Activated CD4-positive, CD25-positive, alpha-beta regulatory T cell treated with anti-CD3 and anti-CD28 coated beads, Interleukin-2, amount 50 U/mL, for 16 hours (primary cell): Measurements from ENCODE around the gene BGLAP.

Source experiments
- DNase-seq: peaks from one replicate; pipeline ENCODE4 v3.0.0-alpha.2; 2020; ENCODE audit warnings: low read depth, low spot score

Gene BGLAP

GRCh38 chr1:156226782-156227181 lies 15.2 kb upstream of the BGLAP start:
- DNase-seq, result no peak

DNA sequence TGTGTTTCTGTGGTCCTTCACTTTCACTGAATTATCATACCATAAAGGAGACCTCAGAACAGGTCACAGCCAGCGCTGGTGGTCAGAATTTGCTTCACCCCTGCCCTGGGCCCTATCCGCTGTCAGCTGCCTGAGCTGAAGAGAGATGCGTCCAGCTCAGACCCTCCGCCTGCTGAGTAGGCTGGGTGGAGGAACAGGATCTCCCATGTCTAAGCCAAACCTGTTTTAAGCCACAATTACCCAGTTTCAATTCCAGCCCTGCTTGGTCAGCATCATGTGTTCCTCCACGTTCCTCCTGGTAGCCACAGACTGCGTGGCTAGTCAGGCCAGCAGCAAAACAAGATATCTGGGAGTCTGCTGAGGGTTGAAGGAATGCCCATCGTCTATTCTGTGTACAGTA lies 13.5 kb upstream of the BGLAP start:
- no peak for DNase-seq

GRCh38 chr1:156229809-156230472 lies 12.0 kb upstream of the BGLAP start:
- no peak for DNase-seq

GRCh38 chr1:156230473-156230837 lies 11.5 kb upstream of the BGLAP start:
- no peak for DNase-seq

- DNase-seq, result no peak
Measured at GRCh38 chr1:156232201-156232894, 9.6 kb upstream of the BGLAP start.

DNA sequence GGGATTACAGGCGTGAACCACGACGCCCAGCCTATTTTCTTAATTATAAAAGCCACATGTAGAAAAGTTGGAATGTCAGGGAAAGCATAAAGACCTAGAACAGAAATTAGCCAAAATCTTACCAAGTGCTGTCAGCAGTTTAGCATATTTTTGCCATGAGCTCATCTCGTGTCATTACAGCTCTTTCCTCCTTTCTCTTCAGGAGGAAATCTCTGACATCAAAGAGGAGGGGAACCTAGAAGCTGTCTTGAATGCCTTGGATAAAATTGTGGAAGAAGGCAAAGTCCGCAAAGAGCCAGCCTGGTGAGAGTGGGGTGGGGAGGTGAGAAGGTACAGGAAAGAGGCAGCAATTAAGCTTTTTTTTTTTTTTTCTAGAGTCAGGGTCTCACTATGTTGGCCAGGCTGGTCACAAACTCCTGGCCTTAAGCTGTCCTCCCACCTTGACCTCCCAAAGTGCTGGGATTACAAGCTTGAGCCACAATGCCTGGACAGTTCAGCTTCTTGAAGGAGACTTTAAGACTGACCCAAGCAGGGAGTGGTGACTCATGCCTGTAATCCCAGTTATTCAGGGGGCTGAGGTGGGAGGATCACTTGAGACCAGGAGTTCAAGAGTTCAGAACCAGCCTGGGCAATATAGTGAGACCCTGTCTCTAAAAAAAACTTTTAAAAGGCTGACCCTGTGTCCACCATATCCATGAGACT lies 8.4 kb upstream of the BGLAP start:
- no peak for DNase-seq

DNA sequence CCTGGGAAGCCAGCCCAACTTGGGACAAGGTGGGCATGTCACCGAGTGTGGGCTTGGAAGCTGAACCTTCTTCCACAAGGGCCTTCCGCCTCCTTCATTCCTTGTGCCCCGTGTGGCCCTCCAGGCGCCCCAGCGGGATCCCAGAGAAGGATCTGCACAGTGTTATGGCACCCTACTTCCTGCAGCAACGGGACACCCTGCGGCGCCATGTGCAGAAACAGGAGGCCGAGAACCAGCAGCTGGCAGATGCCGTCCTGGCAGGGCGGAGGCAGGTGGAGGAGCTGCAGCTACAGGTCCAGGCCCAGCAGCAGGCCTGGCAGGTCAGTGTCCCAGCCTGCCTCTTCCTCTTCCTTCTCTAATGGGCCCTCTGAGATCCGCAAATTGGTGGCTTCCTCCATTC lies 5.8 kb upstream of the BGLAP start:
- no peak for DNase-seq

DNA sequence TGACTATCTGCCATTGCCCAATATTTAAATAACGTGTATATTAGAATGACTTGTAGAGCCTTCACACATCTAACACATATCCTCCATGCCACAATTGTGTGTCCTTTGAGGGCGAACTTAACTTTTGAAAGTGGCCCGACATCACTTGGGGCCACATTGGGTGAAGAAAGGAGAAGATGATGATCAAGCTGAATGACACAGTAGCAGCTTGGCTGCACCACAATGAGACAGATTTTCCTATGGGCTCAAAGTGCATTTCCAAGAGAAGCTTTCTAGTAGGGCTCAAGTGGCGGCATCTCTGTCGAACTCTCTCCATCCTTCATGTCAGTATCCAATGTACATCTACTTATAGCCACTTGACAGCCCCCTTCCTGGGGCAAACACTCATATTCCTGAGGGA lies 3.7 kb upstream of the BGLAP start:
- DNase-seq, result no peak

DNA sequence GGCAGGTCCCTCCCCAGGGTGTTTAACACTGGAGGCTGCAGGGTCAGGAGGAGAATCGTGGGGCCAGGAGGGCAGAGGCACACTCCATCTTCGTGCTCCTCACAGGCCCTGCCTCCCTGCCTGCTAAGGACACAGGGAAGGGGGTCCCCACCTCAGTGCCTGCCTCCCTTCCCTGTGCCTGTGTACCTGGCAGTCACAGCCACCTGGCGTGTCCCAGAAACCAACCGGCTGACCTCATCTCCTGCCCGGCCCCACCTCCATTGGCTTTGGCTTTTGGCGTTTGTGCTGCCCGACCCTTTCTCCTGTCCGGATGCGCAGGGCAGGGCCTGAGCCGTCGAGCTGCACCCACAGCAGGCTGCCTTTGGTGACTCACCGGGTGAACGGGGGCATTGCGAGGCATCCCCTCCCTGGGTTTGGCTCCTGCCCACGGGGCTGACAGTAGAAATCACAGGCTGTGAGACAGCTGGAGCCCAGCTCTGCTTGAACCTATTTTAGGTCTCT lies 623 bp upstream of the BGLAP start:
- no peak for DNase-seq

GRCh38 chr1:156242738-156243137 lies 754 bp downstream of the BGLAP start:
- no peak for DNase-seq

DNA sequence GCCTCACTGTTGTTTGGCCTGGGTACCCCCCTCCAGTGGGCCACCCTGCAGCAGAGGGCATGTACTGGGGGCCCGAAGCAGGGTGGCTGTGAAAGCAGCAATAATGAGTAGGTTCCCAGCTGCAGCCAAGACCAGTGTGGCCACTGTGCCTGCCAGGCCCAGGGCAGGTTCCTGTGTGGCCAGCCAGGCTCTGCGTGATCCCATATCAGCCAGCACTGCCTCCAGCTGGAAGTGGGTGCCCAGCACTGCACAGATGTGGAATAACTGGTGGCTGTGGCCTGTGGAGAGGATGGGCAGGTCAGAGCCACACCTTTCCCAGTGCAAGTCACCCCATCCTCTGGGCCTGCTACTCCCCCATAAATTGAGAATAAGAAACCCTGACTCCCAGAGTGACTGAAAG lies 2.1 kb downstream of the BGLAP start:
- no peak for DNase-seq

- no peak for DNase-seq
Measured at GRCh38 chr1:156244712-156245111, 2.7 kb downstream of the BGLAP start.

DNA sequence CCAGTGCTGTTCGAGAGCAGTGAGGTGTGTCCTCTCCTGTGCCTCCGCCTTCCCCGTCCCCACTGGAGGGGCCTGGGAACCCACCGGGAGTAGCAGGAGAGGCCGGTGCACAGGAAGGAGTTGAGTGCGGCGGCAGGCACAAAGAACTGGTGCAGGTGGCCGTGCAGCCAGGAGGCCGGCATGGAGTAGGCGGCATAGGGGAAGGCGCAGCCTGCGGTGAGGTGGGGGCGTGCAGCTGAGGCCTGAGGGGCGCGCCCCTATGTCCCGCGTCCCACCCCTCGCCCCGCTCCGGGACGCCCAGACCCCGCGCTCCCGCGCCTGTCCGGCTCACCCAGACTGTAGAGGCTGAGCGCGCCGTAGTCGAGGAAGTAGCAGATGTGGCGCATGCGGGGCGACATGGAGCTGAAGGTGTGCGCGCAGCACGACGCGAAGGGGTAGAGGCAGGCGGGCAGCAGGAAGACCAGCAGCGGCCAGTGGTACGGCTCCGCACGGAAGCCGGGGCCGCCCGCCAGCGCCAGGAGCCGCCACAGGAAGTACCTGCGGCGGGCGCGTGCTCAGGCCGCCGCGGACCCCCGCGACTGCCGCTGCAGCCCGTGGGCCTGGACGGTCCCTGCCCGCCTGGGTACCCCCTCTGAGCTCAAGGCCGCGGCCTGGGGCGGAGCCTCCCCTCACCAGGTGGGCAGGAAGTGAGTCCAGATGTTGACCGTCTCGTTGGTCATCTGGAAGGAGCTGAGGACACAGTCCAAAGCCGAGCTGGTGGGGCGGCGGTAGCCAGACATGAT lies 3.7 kb downstream of the BGLAP start:
- DNase-seq, result no peak

- no peak for DNase-seq
Measured at GRCh38 chr1:156246241-156246780, 4.3 kb downstream of the BGLAP start.

- no peak for DNase-seq
Measured at GRCh38 chr1:156246781-156247459, 4.9 kb downstream of the BGLAP start.

DNA sequence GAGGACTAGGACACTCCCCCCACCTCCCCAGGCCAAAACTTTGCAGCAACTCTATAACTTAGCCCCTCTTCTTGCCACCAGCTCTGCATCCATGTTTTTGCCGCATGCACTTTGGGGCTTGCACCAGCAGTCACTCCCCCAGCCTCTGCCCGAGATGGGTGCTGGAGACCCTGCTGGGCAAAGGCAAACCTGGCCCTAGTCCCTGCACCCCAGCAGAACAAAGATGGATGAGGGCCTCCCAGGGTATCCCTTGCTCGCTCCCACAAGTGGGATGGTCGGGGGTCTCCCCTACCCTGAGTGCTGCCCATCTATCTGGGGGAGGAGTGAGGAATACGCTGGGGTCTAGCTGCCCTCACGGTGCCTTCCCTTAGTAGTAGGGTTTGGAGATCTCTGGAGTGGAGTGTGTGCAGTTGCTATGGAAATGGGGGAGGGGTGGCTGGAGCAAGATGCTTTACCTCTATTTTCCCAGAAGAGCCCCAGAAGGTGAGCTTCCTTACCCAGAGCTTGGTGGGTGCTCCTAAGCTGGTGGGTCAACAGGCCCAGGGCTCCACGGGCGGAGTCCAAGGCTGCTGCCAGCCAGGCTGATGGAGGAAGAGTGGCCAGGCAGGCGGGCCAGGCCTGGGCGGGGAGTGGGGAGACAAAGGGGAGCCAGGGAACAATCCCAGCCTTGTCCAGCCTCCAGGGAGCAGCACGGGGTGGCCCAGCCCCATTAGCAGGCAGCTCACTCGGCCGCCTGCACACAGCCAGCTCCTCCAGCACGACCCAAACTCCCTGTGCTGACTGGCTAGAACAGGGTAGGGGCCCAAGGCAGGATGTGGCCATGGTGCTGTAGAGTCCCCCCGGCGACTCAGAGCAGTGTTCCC lies 5.7 kb downstream of the BGLAP start, which contains the start of gene PAQR6:
PAQR6 (minus strand) TSS at position 597 of the 863 bp plus-strand sequence. CDS start 1,325 bp downstream, outside the sequence.
- DNase-seq, result no peak

- no peak for DNase-seq
Measured at GRCh38 chr1:156248323-156248683, 6.3 kb downstream of the BGLAP start.

GRCh38 chr1:156249593-156249992 lies 7.6 kb downstream of the BGLAP start:
- DNase-seq, result no peak

GRCh38 chr1:156251527-156251926 lies 9.5 kb downstream of the BGLAP start:
- no peak for DNase-seq

DNA sequence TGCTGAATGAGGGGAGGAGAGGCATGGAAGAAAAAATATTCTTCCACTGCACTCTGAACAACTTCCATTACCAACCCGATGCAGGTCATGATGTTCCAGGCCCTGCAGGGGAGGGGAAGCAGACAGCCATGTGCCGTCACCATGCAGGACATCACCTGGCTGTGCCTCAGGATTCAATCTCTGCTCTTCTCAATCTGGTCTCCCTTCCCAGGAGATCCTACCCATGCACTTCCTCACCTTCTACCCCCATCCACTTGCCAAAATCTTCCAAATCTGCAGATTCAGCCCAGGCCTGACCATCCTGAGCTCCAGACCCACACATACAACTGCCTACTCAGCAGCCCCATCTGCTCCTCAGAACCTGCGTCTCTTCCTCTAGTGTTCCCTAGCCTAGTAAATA lies 11.7 kb downstream of the BGLAP start:
- no peak for DNase-seq
